Measurements from ENCODE around the gene CXCL17.

CXCL17 gene

DNA sequence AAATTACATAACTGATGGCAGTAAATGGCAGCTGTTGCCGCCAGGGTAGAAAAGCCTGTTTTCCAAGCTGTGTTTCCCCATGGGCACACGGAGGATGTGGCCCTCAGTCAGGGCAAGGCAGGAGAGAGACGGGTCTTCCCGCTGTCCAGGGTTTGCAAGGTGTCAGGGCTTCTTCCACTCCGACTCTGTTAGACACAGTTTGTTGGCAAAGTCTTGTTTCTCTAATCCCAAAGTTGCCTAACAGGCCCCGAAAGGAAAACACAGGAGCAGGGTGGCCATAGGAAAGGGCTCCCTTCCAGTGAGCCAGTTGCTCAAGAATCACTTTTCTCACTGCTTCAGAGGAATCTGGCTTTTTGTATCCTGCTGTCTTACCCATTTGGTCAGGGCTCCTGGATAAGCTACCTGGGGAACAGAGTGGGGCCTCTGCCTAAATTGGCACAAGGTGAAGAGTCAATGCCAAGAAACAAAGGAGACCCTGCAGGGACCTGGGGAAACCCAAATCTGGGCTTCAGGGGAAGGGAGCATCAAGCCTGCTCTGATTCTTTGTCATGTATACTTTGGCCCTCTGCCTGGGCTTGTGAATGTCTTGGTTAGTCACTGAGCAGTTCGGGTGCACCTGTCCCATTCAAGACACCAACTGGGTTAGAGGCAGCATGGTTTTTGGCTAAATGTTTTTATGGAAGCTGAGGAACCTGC lies 29.0 kb upstream of the CXCL17 start:
- no peak for TF ChIP-seq GATA3 (IDR thresholded peaks at IDR 0.05; ENCODE audit: low read depth, low read length)
- no peak for TF ChIP-seq GATA2 (IDR thresholded peaks at IDR 0.05; ENCODE audit: low read depth, low read length)

DNA sequence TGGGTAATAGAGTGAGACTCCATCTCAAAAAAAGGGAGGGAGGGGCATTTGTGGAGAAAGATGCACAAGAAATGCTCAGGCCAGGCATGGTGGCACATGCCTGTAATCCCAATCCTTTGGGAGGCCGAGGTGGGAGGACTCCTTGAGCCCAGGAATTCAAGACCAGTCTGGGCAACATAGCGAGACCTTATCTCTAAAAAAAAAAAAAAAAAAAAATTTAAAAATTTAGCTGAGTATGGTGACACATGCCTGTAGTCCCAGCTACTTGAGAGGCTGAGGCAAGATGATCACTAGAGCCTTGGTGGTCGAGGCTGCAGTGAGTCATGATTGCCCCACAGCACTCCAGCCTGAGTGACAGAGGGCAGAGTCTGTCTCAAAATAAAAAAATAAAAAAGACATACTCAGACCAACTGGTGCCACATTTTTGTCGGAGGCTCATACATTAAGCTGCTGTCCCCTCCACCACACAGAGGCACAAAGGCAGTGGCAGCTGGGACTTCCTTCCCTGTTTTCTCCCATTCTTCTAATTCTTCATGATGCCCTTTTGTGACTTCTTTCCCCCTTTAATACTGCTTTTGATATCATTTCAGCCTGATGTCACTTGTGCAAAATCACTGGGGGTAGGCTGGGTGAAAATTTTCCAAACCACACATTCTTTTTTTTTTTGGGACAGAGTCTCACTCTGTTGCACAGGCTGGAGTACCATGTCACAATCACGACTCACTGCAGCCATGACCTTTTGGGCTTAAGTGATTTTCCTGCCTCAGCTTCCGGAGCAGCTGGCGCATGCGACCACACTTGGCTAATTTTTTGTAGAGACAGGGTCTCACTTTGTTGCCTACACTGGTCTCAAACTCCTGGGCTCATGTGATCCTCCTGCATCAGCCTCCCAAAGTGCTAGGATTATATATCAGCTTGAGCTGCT lies 26.8 kb upstream of the CXCL17 start:
- TF ChIP-seq GATA2 (IDR thresholded peaks at IDR 0.05; ENCODE audit: low read depth, low read length) (no peak), GATA3 (IDR thresholded peaks at IDR 0.05; ENCODE audit: low read depth, low read length) (no peak)

DNA sequence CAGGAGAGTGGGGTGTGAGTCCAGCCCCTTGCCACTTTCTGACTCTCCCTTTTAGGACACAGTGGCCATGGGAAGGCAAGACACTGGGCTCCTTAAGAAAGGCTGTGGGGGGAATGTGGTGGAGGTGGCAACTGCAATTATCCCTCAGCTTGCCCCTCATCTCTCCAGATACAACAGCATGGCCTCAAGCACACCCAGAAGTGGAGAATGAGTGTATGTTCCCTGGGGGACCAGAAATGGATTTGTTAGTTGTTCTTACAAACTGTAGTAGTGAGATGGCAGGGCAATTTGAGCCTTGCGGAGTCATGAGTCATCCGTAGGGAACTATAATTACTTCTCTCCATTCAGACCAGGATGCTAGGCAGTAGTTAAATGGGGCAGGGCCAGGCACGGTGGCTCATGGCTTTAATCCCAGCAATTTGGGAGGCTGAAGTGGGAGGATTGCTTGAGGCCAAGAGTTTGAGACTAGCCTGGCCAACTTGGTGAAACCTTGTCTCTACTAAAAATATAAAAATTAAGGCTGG lies 25.6 kb upstream of the CXCL17 start:
- TF ChIP-seq GATA3 (IDR thresholded peaks at IDR 0.05; ENCODE audit: low read depth, low read length) (no peak), GATA2 (IDR thresholded peaks at IDR 0.05; ENCODE audit: low read depth, low read length) (no peak)

DNA sequence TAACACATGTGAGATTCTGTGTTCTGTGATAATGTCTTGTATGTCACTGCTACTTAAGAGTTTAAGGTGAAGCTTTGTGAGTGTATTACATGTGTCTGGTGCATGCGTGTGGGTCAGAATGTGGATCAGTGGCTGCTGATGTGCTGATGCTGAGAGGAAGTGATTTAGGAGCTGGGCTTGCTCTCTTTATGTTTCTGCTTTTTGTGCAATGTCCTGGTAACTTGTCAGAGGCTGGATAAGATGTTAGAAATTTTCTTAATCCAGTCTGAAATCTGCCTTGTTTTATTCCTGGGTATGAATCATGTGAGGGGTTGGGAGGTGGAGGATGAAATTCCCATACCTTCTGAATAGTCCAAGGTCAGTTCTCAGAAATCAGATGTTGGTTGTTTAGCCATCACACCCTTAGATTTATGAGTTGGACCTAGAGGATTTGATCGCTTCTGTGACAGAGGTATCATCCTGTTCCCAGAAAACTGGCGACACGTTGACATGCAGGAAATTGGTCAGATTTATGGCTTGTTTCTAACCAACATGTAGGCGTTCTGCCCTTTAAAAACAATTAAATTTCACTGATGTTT lies 24.5 kb upstream of the CXCL17 start:
- TF ChIP-seq GATA2 (IDR thresholded peaks at IDR 0.05; ENCODE audit: low read depth, low read length) = no peak

DNA sequence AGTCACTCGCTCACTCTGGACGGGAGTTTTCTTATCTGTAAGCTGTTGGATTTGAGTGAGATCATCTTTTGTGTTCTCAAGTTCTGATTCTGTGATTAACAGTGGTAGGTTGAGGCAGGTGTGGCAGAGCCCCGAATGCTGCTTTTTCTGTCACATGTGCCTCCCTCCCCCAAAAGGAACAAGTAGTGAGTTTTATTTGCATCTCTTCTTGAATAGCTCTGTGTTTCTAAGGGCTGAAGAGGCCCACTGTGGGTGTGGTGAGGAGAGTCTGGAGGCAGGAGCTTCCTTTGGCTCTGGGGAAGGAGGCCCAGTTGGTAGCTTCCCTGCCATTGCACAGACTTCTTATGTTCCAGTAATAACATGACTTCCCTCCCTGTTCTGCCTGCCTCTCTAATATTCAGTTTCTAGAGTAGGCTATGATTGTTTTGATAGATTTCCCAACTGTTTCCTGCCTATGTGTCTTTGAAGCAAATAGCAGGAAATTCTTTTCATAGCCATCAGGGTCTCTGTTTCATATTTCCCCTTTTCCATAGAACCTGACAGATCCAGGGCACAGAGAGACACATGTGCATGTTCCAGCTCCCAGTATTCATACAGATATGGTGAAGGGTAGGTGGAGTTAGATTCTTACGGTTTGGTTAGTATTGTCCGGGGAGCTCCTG lies 23.9 kb upstream of the CXCL17 start:
- TF ChIP-seq GATA3 (IDR thresholded peaks at IDR 0.05; ENCODE audit: low read depth, low read length) (no peak), GATA2 (IDR thresholded peaks at IDR 0.05; ENCODE audit: low read depth, low read length) (no peak)

DNA sequence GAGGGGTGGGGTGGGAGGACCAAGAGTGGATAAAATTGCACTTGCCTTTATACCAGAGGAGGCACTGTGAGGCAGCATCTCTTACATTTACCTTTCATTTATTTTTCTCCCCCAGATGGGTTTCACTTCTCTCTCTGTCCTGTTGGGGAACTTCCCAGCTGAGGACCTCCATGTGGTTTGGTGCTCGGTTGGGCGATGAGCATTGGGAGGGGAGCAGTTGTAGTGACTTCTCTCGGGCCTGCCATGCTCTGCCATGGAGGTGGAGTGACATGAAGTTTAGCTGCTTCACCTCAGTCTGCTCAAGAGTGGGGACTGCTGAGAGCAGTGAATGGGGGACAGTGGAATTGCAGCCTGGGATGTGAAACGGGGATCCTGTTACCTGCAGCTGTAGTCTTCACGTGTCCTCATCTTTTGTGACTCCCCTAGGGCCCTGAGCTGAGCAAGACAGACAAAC lies 23.1 kb upstream of the CXCL17 start:
- TF ChIP-seq GATA3 (IDR thresholded peaks at IDR 0.05; ENCODE audit: low read depth, low read length) (no peak), GATA2 (IDR thresholded peaks at IDR 0.05; ENCODE audit: low read depth, low read length) (no peak)

DNA sequence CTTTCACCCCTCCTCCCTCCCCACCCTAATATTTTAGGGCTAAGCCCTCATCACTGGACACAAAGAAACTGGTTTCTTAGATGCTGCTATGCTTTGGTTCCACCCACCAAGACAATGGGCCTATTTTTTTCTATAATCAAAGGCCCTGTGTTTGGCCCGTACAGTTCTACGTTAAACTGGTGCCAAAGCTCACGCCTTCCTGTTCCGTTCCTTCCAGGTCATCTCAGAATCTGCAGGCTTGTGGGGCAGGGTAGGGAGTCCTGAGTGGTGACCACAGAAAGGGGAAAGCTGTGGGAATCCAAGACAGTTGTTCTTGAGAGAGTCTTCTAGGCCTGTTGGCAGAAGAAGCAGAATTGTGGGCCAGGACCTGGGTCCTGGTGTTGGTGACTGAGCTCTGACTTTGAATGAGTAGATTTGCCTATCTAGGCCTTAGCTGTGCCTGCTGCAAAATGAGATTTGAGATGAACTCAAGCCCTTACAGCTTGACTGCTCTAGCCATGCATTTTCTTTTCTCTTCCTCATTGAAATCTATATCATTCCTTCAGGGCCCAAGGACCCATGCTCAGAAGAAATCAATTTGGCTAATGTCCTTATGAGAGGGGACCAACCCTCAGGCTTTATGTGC lies 19.1 kb upstream of the CXCL17 start:
- no peak for TF ChIP-seq GATA2 (IDR thresholded peaks at IDR 0.05; ENCODE audit: low read depth, low read length)
- no peak for TF ChIP-seq GATA3 (IDR thresholded peaks at IDR 0.05; ENCODE audit: low read depth, low read length)

DNA sequence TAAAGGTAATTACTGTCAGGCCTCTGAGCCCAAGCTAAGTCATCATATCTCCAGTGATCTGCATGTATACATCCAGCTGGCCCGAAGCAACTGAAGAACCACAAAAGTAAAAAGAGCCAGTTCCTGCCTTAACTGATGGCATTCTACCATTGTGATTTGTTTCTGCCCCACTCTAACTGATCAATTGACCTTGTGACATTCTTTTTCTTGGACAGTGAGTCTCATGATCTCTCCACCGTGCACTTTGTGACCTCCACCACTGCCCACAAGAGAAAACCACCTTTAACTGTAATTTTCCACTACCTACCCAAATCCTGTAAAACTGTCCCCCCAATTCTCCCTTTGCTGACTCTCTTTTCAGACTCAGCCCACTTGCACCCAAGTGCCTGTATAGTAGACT lies 17.2 kb upstream of the CXCL17 start:
- TF ChIP-seq GATA3 (IDR thresholded peaks at IDR 0.05; ENCODE audit: low read depth, low read length) = no peak
- no peak for TF ChIP-seq GATA2 (IDR thresholded peaks at IDR 0.05; ENCODE audit: low read depth, low read length)

DNA sequence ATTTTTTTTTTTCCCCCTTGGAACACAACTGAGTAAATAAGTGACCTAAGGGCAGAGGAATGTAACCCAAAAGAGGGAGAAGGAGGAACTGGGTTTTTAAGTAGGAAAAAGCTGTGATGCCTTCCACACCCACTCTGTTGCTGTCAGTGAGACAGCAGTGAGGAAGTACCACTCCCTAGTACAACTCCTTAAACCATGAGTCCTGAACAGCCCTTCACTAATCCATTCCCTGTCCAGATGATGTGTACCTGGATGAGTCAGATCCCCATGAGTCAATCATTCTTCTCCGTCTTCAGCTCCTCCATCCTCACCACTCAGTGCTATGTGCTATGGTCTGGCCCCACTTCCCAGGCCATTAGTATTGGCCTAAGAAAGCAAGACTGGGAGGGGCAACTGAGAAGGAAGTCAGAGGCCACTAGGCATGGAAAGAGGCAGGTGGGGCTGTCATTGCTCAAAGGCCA lies 12.9 kb upstream of the CXCL17 start:
- no peak for TF ChIP-seq GATA3 (IDR thresholded peaks at IDR 0.05; ENCODE audit: low read depth, low read length)
- TF ChIP-seq GATA2 (IDR thresholded peaks at IDR 0.05; ENCODE audit: low read depth, low read length) = no peak

DNA sequence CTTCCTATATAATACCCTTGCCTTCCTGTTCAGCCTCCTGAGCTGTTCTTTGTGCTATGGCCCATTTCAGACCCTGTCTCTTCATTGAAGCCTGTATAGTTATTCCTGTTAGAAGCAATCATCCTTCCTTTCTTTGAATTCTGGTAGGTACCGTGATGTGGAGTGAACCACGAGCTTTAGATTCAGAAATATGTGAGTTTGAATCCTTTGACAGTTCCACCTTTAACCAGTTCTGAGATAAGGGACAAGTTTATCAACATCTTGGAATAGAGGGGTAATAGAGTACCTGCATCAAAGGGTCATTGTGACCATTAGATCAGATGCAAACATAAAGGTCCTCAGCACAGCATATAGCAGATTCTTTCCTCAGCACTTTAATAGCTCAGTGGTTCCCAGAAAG lies 12.3 kb upstream of the CXCL17 start:
- TF ChIP-seq GATA2 (IDR thresholded peaks at IDR 0.05; ENCODE audit: low read depth, low read length) (no peak), GATA3 (IDR thresholded peaks at IDR 0.05; ENCODE audit: low read depth, low read length) (no peak)

DNA sequence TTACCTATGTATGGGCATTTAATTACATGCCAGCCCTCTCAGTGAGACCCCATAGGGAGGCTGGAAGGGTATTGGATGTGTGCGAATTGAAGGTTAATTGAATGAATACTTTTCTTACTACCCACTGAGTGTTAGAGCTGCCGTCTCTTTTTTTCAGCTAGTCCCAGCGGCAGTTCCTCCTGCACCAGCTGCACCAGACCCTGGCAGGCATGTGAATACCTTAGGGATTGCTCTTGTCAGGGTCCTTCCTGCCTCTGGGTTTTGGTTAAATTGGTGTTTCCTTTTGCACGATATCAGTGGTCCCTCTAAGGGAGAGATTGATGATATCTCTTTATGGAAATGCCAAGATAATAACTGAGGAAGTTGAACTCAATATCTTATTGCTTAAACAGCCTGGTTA lies 9.8 kb upstream of the CXCL17 start:
- no peak for TF ChIP-seq GATA3 (IDR thresholded peaks at IDR 0.05; ENCODE audit: low read depth, low read length)
- no peak for TF ChIP-seq GATA2 (IDR thresholded peaks at IDR 0.05; ENCODE audit: low read depth, low read length)

DNA sequence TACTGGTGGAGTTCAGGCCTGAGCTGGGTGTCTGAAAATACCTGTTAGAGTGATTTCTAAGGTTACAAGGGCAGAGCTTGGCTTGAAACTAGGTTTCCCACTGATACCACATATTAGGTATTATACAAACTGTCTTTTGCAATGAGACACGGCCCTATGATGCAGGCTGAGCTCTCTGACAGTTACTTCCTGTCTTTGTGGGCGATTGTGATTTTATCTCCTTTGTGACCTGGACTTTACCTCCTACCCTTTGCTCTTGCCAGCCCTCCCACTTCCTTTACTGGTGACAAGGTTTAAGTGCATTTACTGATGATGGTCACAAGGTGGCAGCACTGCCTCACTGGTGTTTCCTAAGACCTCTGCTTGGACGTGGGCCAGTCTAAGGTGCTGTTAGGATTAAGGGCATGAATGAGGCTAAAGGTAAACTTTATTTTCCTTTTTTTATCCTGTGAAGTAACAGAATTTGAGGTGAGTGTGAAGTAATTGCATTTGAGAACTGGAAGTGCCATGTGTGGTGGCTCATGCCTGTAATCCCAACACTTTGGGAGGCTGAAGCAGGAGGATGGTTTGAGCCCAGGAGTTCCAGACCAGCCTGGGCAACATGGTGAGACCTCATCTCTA lies 7.7 kb upstream of the CXCL17 start:
- 0 out of 2 replicates have a peak, but pooled peaks have one; percentile 14 for TF ChIP-seq GATA2 (IDR thresholded peaks at IDR 0.05; ENCODE audit: low read depth, low read length)
- TF ChIP-seq GATA3 (IDR thresholded peaks at IDR 0.05; ENCODE audit: low read depth, low read length) = no peak

DNA sequence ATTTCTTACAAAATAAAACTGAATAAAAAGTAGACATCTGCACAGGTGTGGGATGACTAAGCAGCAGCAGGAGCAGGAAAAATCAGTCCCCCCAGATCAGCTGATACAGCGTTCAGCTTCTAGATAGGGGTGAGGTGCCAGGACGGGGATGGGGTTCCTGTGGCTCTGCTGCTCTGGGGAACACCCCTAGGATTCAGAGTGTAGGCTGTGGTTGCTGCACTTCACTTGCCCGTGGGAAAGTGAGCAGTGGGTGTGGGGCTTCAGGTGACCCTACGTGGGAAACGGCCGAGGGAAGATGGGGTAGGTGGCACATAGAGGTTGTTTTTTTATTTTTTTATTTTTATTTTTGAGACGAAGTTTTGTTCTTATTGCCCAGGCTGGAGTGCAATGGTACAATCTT lies 3.2 kb upstream of the CXCL17 start:
- TF ChIP-seq GATA2 (IDR thresholded peaks at IDR 0.05; ENCODE audit: low read depth, low read length) = no peak
- TF ChIP-seq GATA3 (IDR thresholded peaks at IDR 0.05; ENCODE audit: low read depth, low read length) = no peak

Measured in SH-SY5Y (cell line).